Ishikawa (cell line): ENCODE data around the gene CD300E.

Experiments used
- CEBPB ChIP-seq: IDR thresholded peaks from 2 replicates; pipeline ENCODE4 v1.6.1; 2012
- CREB1 ChIP-seq: IDR thresholded peaks from 2 replicates; pipeline ENCODE4 v1.6.1; 2012; ENCODE audit warnings: low read depth
- EGR1 ChIP-seq: IDR thresholded peaks from 2 replicates; pipeline ENCODE4 v1.6.1; 2012
- EP300 ChIP-seq: IDR thresholded peaks from 2 replicates; pipeline ENCODE4 v1.6.1; 2012; ENCODE audit warnings: borderline replicate concordance
- FOXM1 ChIP-seq: IDR thresholded peaks from 2 replicates; pipeline ENCODE4 v1.6.1; 2012; ENCODE audit warnings: low read depth, borderline replicate concordance
- MAX ChIP-seq: IDR thresholded peaks from 2 replicates; pipeline ENCODE4 v1.6.1; 2012
- NFIC ChIP-seq: IDR thresholded peaks from 2 replicates; pipeline ENCODE4 v1.6.1; 2012
- RAD21 ChIP-seq: IDR thresholded peaks from 2 replicates; pipeline ENCODE4 v1.6.1; 2012; ENCODE audit warnings: low read depth
- REST ChIP-seq: IDR thresholded peaks from 2 replicates; pipeline ENCODE4 v1.6.1; 2012; ENCODE audit warnings: low read depth, mild to moderate bottlenecking
- TAF1 ChIP-seq: IDR thresholded peaks from 2 replicates; pipeline ENCODE4 v1.6.1; 2012; ENCODE audit warnings: low read depth, mild to moderate bottlenecking
- TCF12 ChIP-seq: IDR thresholded peaks from 2 replicates; pipeline ENCODE4 v1.6.1; 2012; ENCODE audit warnings: low read depth
- TEAD4 ChIP-seq: IDR thresholded peaks from 2 replicates; pipeline ENCODE4 v1.6.1; 2012
- USF1 ChIP-seq: IDR thresholded peaks from 2 replicates; pipeline ENCODE4 v1.6.1; 2012
- YY1 ChIP-seq: IDR thresholded peaks from 2 replicates; pipeline ENCODE4 v1.6.1; 2012; ENCODE audit warnings: low read depth
- ZBTB7A ChIP-seq: IDR thresholded peaks from 2 replicates; pipeline ENCODE4 v1.6.1; 2012; ENCODE audit warnings: low read depth

Gene CD300E

GRCh38 chr17:74658620-74659019 lies 35.1 kb upstream of the CD300E start:
- TF ChIP-seq USF1: no peak
- no peak for TF ChIP-seq ZBTB7A
- TF ChIP-seq MAX: no peak
- TF ChIP-seq RAD21: no peak
- no peak for TF ChIP-seq CEBPB
- TF ChIP-seq NFIC: no peak
- TF ChIP-seq REST: no peak

- TF ChIP-seq USF1 (no peak), ZBTB7A (no peak), MAX (no peak), NFIC (no peak), FOXM1 (no peak), TCF12 (no peak), REST (no peak), YY1 (no peak), TAF1 (no peak), TEAD4 (no peak), EGR1 (no peak), EP300 (no peak), CEBPB (no peak), CREB1 (no peak), RAD21 (no peak)
Observed at GRCh38 chr17:74654742-74655141, 31.2 kb upstream of the CD300E start.

GRCh38 chr17:74652020-74652419 lies 28.5 kb upstream of the CD300E start:
- TF ChIP-seq CEBPB (no peak), EP300 (no peak), USF1 (no peak), REST (no peak), MAX (no peak), ZBTB7A (no peak), FOXM1 (no peak), TAF1 (no peak), NFIC (no peak), CREB1 (no peak), TEAD4 (no peak), TCF12 (no peak), RAD21 (no peak), YY1 (no peak), EGR1 (no peak)

- TF ChIP-seq RAD21 (no peak), EGR1 (no peak), ZBTB7A (no peak), NFIC (no peak), FOXM1 (no peak), TCF12 (no peak), TEAD4 (no peak), CEBPB (no peak), MAX (no peak), TAF1 (no peak), REST (no peak), EP300 (no peak), USF1 (no peak)
Observed at GRCh38 chr17:74649909-74650308, 26.4 kb upstream of the CD300E start.
